Mucosa of rectum (tissue), 2 donors: Measurements from ENCODE around the gene PDS5B.
"Not testable (repeated sequence)": the region's sequence is repeated elsewhere in the genome, so short reads cannot be mapped to it uniquely, and the experiment has no call there.

Source experiments
- H3K27ac ChIP-seq, 2 donors: one replicate each; pipeline ENCODE4 v1.7.0; 2013; ENCODE audit warnings: inconsistent platforms in 2 of 2, low read depth in 2 of 2, low read length in 2 of 2
- H3K27me3 ChIP-seq, 2 donors: one replicate each; pipeline ENCODE4 v1.7.0; 2013; ENCODE audit warnings: low read length in 2 of 2; ENCODE audit not compliant: control insufficient read depth in 2 of 2, insufficient read depth in 2 of 2
- H3K36me3 ChIP-seq, 2 donors: one replicate each; pipeline ENCODE4 v1.7.0; 2013; ENCODE audit warnings: low read length in 2 of 2; ENCODE audit not compliant: control insufficient read depth in 2 of 2, insufficient read depth in 2 of 2
- H3K4me1 ChIP-seq, 2 donors: one replicate each; pipeline ENCODE4 v1.7.0; 2013; ENCODE audit warnings: low read length in 2 of 2, mild to moderate bottlenecking in 1 of 2; ENCODE audit not compliant: control insufficient read depth in 2 of 2, insufficient read depth in 2 of 2
- H3K4me3 ChIP-seq, 2 donors: one replicate each; pipeline ENCODE4 v1.7.0; 2013; ENCODE audit warnings: low read length in 2 of 2
- H3K9ac ChIP-seq, 2 donors: one replicate each; pipeline ENCODE4 v1.7.0; 2013; ENCODE audit warnings: low read length in 2 of 2, low read depth in 1 of 2, mild to moderate bottlenecking in 1 of 2
- H3K9me3 ChIP-seq, 2 donors: one replicate each; pipeline ENCODE4 v1.7.0; 2013; ENCODE audit warnings: low read length in 2 of 2; ENCODE audit not compliant: control insufficient read depth in 2 of 2
- donor health status: healthy.
- donor health status: Normal muscosa, but diverticular disease.

PDS5B gene

GRCh38 chr13:32720026-32720425, 133.8 kb downstream of the PDS5B start:
- Histone ChIP-seq H3K27me3 (no peaks in the 10 kb centered on the region), H3K4me1 (no peaks in the 10 kb centered on the region), H3K9ac (no peak overlapping the region), H3K36me3 (no peaks in the 10 kb centered on the region), H3K4me3 (no peak overlapping the region), H3K27ac (no peak overlapping the region), H3K9me3 (no peaks in the 10 kb centered on the region)

- not testable (repeated sequence) for H3K9ac ChIP-seq
Observed at GRCh38 chr13:32721131-32722034, 135.1 kb downstream of the PDS5B start.

GRCh38 chr13:32722340-32722739, 136.1 kb downstream of the PDS5B start:
- Histone ChIP-seq H3K9ac (no peak overlapping the region), H3K4me3 (no peak overlapping the region), H3K9me3 (no peaks in the 10 kb centered on the region), H3K27ac (no peak overlapping the region), H3K4me1 (no peaks in the 10 kb centered on the region), H3K27me3 (no peaks in the 10 kb centered on the region), H3K36me3 (no peaks in the 10 kb centered on the region)

More at GRCh38 chr13:32721131-32722034, 135.1 kb downstream of the PDS5B start:
- H3K4me3 ChIP-seq, H3K36me3 ChIP-seq, H3K9me3 ChIP-seq, H3K4me1 ChIP-seq, H3K27me3 ChIP-seq, H3K27ac ChIP-seq: not testable (repeated sequence)

GRCh38 chr13:32723987-32724386, 137.7 kb downstream of the PDS5B start:
- H3K9me3 ChIP-seq = no peaks in the 10 kb centered on the region
- H3K4me3 ChIP-seq = no peak overlapping the region
- no peaks in the 10 kb centered on the region for H3K4me1 ChIP-seq
- no peaks in the 10 kb centered on the region for H3K27me3 ChIP-seq
- H3K27ac ChIP-seq = no peak overlapping the region
- H3K9ac ChIP-seq = no peak overlapping the region
- H3K36me3 ChIP-seq = no peaks in the 10 kb centered on the region

- Histone ChIP-seq H3K4me3 (no peak overlapping the region), H3K27ac (no peak overlapping the region), H3K9ac (no peak overlapping the region), H3K36me3 (no peaks in the 10 kb centered on the region), H3K9me3 (no peaks in the 10 kb centered on the region), H3K27me3 (no peaks in the 10 kb centered on the region), H3K4me1 (peaks cover 0 to 6% of the 10 kb centered on the region in 2 donors)
Observed at GRCh38 chr13:32726374-32727037, 140.3 kb downstream of the PDS5B start.

GRCh38 chr13:32728327-32728726, 142.1 kb downstream of the PDS5B start:
- Histone ChIP-seq H3K27me3 (no peaks in the 10 kb centered on the region), H3K9me3 (no peaks in the 10 kb centered on the region), H3K9ac (no peak overlapping the region), H3K27ac (no peak overlapping the region), H3K4me1 (peaks cover 0 to 8% of the 10 kb centered on the region in 2 donors), H3K4me3 (no peak overlapping the region), H3K36me3 (no peaks in the 10 kb centered on the region)

GRCh38 chr13:32729097-32729496, 142.8 kb downstream of the PDS5B start:
- H3K4me1 ChIP-seq, H3K9ac ChIP-seq, H3K27ac ChIP-seq, H3K27me3 ChIP-seq, H3K9me3 ChIP-seq, H3K36me3 ChIP-seq, H3K4me3 ChIP-seq: not testable (repeated sequence)

GRCh38 chr13:32731074-32731473, 144.8 kb downstream of the PDS5B start:
- Histone ChIP-seq H3K9ac (no peak overlapping the region), H3K4me1 (peaks cover 0 to 12% of the 10 kb centered on the region in 2 donors), H3K27ac (no peak overlapping the region)

GRCh38 chr13:32731576-32731975, 145.3 kb downstream of the PDS5B start:
- no peaks in the 10 kb centered on the region for H3K27me3 ChIP-seq
- no peak overlapping the region for H3K27ac ChIP-seq
- peaks cover 0 to 3% of the 10 kb centered on the region in 2 donors for H3K36me3 ChIP-seq
- H3K9me3 ChIP-seq = no peaks in the 10 kb centered on the region
- no peak overlapping the region for H3K4me3 ChIP-seq
- no peak overlapping the region for H3K9ac ChIP-seq
- H3K4me1 ChIP-seq = peaks cover 0 to 16% of the 10 kb centered on the region in 2 donors

More at GRCh38 chr13:32731074-32731473, 144.8 kb downstream of the PDS5B start:
- no peak overlapping the region for H3K4me3 ChIP-seq
- peaks cover 0 to 3% of the 10 kb centered on the region in 2 donors for H3K36me3 ChIP-seq
- no peaks in the 10 kb centered on the region for H3K27me3 ChIP-seq
- H3K9me3 ChIP-seq = no peaks in the 10 kb centered on the region

GRCh38 chr13:32733690-32734089, 147.4 kb downstream of the PDS5B start:
- no peak overlapping the region for H3K27ac ChIP-seq

More at GRCh38 chr13:32733690-32734089, 147.4 kb downstream of the PDS5B start:
- Histone ChIP-seq H3K36me3 (peaks cover 0 to 3% of the 10 kb centered on the region in 2 donors), H3K9ac (no peak overlapping the region), H3K4me1 (peaks cover 0 to 25% of the 10 kb centered on the region in 2 donors), H3K27me3 (no peaks in the 10 kb centered on the region), H3K9me3 (no peaks in the 10 kb centered on the region), H3K4me3 (no peak overlapping the region)
